ENCODE data around the gene IL20RB. TPM values are rescaled to one million over a fixed set of nuclear protein-coding genes. Genes with fewer than 3 reads are reported as not detected.

IL20RB gene
- total and polyA plus RNA-seq, 2 donors (not counting 3 experiments of a cell fraction or from before 2014, with no cell fraction given): 0.79 to 1.6 TPM

- CTCF ChIA-PET: interaction anchor here (1.0 to 3.3 kb wide), 3 partner anchors 10 to 53 kb away, joined by 3 to 18 read pairs (median 9); no protein-coding TSS in a partner anchor
- no peaks in the 10 kb centered on the region for H3K9me3 ChIP-seq (replicated peaks; ENCODE audit: control insufficient read depth, insufficient read depth, low read length)
- H3K4me1 ChIP-seq (ENCODE audit: control insufficient read depth, extremely low read depth, insufficient read depth, low read length): peaks cover 6% of the 10 kb centered on the region
- intact Hi-C loops (cut with micrococcal nuclease) (no loop called here), dilution Hi-C loops (cut with MboI; ENCODE audit: extremely low pct_ligation_motif_present, low sequenced_read_pairs) (no loop called here)
- DNase-seq (ENCODE audit: low read depth, low spot score) (no peak), FAIRE-seq (no peak)
- no peak overlapping the region for H3K4me2 ChIP-seq (ENCODE audit: insufficient read depth, low read length)
- no peaks in the 10 kb centered on the region for H3K36me3 ChIP-seq (ENCODE audit: control insufficient read depth in 2 of 2, extremely low read depth in 1 of 2, insufficient read depth in 2 of 2, low read length in 2 of 2)
- no peak overlapping the region for H3K4me3 ChIP-seq (replicated peaks in 1 of 3; ENCODE audit: insufficient read depth in 1 of 3, low read depth in 1 of 3, low read length in 3 of 3)
- no peak overlapping the region for H2AFZ ChIP-seq (ENCODE audit: low read depth, low read length)
- no peak overlapping the region for H3K27ac ChIP-seq (ENCODE audit: insufficient read depth, low read depth, low read length)
- POLR2A ChIA-PET: no interaction called here
- no peaks in the 10 kb centered on the region for H3K9me1 ChIP-seq (replicated peaks; ENCODE audit: control insufficient read depth, extremely low read depth, insufficient read depth, low read length)
- H3K27me3 ChIP-seq (ENCODE audit: control insufficient read depth in 2 of 2, insufficient read depth in 2 of 2, low read length in 2 of 2): no peaks in the 10 kb centered on the region
- peaks cover 97% of the 10 kb centered on the region for H3K79me2 ChIP-seq (ENCODE audit: control insufficient read depth, insufficient read depth, low read length)
- no peaks in the 10 kb centered on the region for H4K20me1 ChIP-seq (replicated peaks; ENCODE audit: control insufficient read depth, extremely low read depth, insufficient read depth, low read length)
- no TSS peak for BruUV-seq (replicated peaks)
- TF ChIP-seq, protein P1, sequence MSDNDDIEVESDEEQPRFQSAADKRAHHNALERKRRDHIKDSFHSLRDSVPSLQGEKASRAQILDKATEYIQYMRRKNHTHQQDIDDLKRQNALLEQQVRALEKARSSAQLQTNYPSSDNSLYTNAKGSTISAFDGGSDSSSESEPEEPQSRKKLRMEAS (IDR thresholded peaks at IDR 0.05; ENCODE audit: insufficient read depth, insufficient read length): no peak
- TF ChIP-seq EZH2 (IDR thresholded peaks at IDR 0.05; ENCODE audit: borderline replicate concordance, low read depth, low read length, severe bottlenecking) (no peak), FOS (IDR thresholded peaks at IDR 0.05; ENCODE audit: borderline replicate concordance, insufficient read depth, low read length) (no peak), POLR2A (IDR thresholded peaks at IDR 0.05; ENCODE audit: low read depth, low read length) (no peak), POLR2AphosphoS5 (IDR thresholded peaks at IDR 0.05; ENCODE audit: insufficient read depth, low read depth, low read length) (no peak), CTCF (IDR thresholded peaks at IDR 0.05; ENCODE audit: extremely low read depth in 1 of 2, insufficient read depth in 1 of 2, low read depth in 1 of 2, low read length in 2 of 2) (no peak), MYC (IDR thresholded peaks at IDR 0.05; ENCODE audit: low read depth, low read length) (no peak), JUN (IDR thresholded peaks at IDR 0.05; ENCODE audit: borderline replicate concordance, insufficient read depth, insufficient read length, low read depth) (no peak), GATA2 (IDR thresholded peaks at IDR 0.05; ENCODE audit: insufficient read depth, insufficient read length, low read depth, low read length) (no peak)
- no peak overlapping the region for H3K9ac ChIP-seq (replicated peaks; ENCODE audit: extremely low read depth, insufficient read depth, low read length)
Measured at GRCh38 chr3:136909187-136909586, 48.6 kb upstream of the IL20RB start.

Measured in endothelial cell of umbilical vein (primary cell).